Esophagus (tissue), 2 donors: ENCODE measurements around the gene TXNRD1. TPM values are rescaled to one million over a fixed set of nuclear protein-coding genes. Genes with fewer than 3 reads are reported as not detected.

ENCODE experiments used
- H3K27ac ChIP-seq, 2 donors: one replicate each; pipeline ENCODE4 v1.5.1; 2013; ENCODE audit warnings: low read depth in 2 of 2, mild to moderate bottlenecking in 2 of 2, inconsistent platforms in 1 of 2, low read length in 1 of 2, moderate library complexity in 1 of 2
- H3K27me3 ChIP-seq, 2 donors: one replicate each; pipeline ENCODE4 v1.6.1; 2013; ENCODE audit warnings: low read length in 2 of 2, control low read depth in 1 of 2, mild to moderate bottlenecking in 1 of 2; ENCODE audit not compliant: insufficient read depth in 2 of 2, control insufficient read depth in 1 of 2
- H3K36me3 ChIP-seq, 2 donors: one replicate each; pipeline ENCODE4 v1.6.1; 2013; ENCODE audit warnings: low read length in 1 of 2; ENCODE audit not compliant: control insufficient read depth in 2 of 2, insufficient read depth in 2 of 2
- H3K4me1 ChIP-seq, 2 donors: one replicate each; pipeline ENCODE4 v1.6.1; 2013; ENCODE audit warnings: low read length in 1 of 2; ENCODE audit not compliant: control insufficient read depth in 2 of 2, insufficient read depth in 2 of 2
- H3K4me3 ChIP-seq, 2 donors: one replicate each; pipeline ENCODE4 v1.5.1; 2013; ENCODE audit warnings: low read length in 2 of 2, mild to moderate bottlenecking in 2 of 2, low read depth in 1 of 2, moderate library complexity in 1 of 2
- H3K9me3 ChIP-seq, 2 donors: one replicate each; pipeline ENCODE4 v1.6.1; 2013; ENCODE audit warnings: mild to moderate bottlenecking in 2 of 2, low read depth in 1 of 2, low read length in 1 of 2, moderate library complexity in 1 of 2; ENCODE audit not compliant: control insufficient read depth in 2 of 2, insufficient read depth in 1 of 2
- WGBS, 2 donors: extraction: QIAGEN DNeasy Blood & Tissue Kit; methylation state at CpG; one replicate each; pipeline ENCODE4 v1.1.7; 2013; 5-methylcytosine and 5-hydroxymethylcytosine counted together
- polyA plus RNA-seq, 2 donors: library from polyadenylated mRNA; stranded (reverse); fragments of 200-250 nt; gene quantifications; one replicate each; pipeline ENCODE4 v1.2.3, GENCODE V29; 2013
- donor health status: healthy with polysubstance abuse.
- donor health status: Bipolar disorder and iron deficiency.

TXNRD1 gene
- polyA plus RNA-seq, 2 donors = 8.8 to 20.0 TPM

- H3K36me3 ChIP-seq = peaks cover 3% of the 10 kb centered on the region in 2 donors
- no peak overlapping the region for H3K4me3 ChIP-seq
- H3K9me3 ChIP-seq = no peaks in the 10 kb centered on the region
- H3K4me1 ChIP-seq = peaks cover 0 to 3% of the 10 kb centered on the region in 2 donors
- no peak overlapping the region for H3K27ac ChIP-seq
- H3K27me3 ChIP-seq = no peaks in the 10 kb centered on the region
- WGBS, 2 donors = 53 to 65% methylated on average over 9 of the region's 9 CpGs
These were observed 79.5 kb downstream of the TXNRD1 start for GRCh38 chr12:104294927-104295668.

GRCh38 chr12:104295954-104296353, 80.4 kb downstream of the TXNRD1 start:
- Histone ChIP-seq H3K27ac (no peak overlapping the region), H3K9me3 (no peaks in the 10 kb centered on the region), H3K36me3 (peaks cover 3% of the 10 kb centered on the region in 2 donors), H3K4me3 (no peak overlapping the region), H3K27me3 (no peaks in the 10 kb centered on the region), H3K4me1 (peaks cover 0 to 3% of the 10 kb centered on the region in 2 donors)
- WGBS, 2 donors = 81 to 90% methylated on average over 1 of the region's 1 CpG

GRCh38 chr12:104296718-104297117, 81.1 kb downstream of the TXNRD1 start:
- H3K9me3 ChIP-seq = no peaks in the 10 kb centered on the region
- H3K27ac ChIP-seq = no peak overlapping the region
- H3K4me1 ChIP-seq = peaks cover 0 to 3% of the 10 kb centered on the region in 2 donors
- no peaks in the 10 kb centered on the region for H3K27me3 ChIP-seq
- 67 to 75% methylated on average over 4 of the region's 4 CpGs for WGBS, 2 donors
- H3K4me3 ChIP-seq = no peak overlapping the region
- peaks cover 3% of the 10 kb centered on the region in 2 donors for H3K36me3 ChIP-seq

GRCh38 chr12:104297477-104298113, 82.0 kb downstream of the TXNRD1 start:
- WGBS, 2 donors = 86 to 87% methylated on average over 10 of the region's 10 CpGs
- Histone ChIP-seq H3K36me3 (peaks cover 3% of the 10 kb centered on the region in 2 donors), H3K4me1 (peaks cover 0 to 3% of the 10 kb centered on the region in 2 donors), H3K27ac (no peak overlapping the region), H3K27me3 (no peaks in the 10 kb centered on the region), H3K4me3 (no peak overlapping the region), H3K9me3 (no peaks in the 10 kb centered on the region)

GRCh38 chr12:104299842-104300481, 84.4 kb downstream of the TXNRD1 start:
- Histone ChIP-seq H3K36me3 (no peaks in the 10 kb centered on the region), H3K4me1 (peaks cover 2 to 3% of the 10 kb centered on the region in 2 donors), H3K4me3 (no peak overlapping the region), H3K27ac (no peak overlapping the region), H3K27me3 (no peaks in the 10 kb centered on the region), H3K9me3 (no peaks in the 10 kb centered on the region)
- WGBS, 2 donors = 74 to 81% methylated on average over 6 of the region's 6 CpGs

GRCh38 chr12:104303538-104304151, 88.1 kb downstream of the TXNRD1 start, which contains the start of gene EID3:
EID3 (plus strand) TSS chr12:104303739; CDS start chr12:104303935, 196 bp downstream.
- peak within 1 kb of the TSS; percentile 51 to 59 for H3K4me3 ChIP-seq
- H3K36me3 ChIP-seq = no peaks in the 10 kb centered on the region
- peak within 1 kb of the TSS; percentile 57 to 86 for H3K27ac ChIP-seq
- H3K27me3 ChIP-seq = no peaks in the 10 kb centered on the region
- H3K4me1 ChIP-seq = peaks cover 0 to 2% of the 10 kb centered on the region in 2 donors
- 9 to 12% methylated on average over 63 of the region's 63 CpGs for WGBS, 2 donors
- no peaks in the 10 kb centered on the region for H3K9me3 ChIP-seq

GRCh38 chr12:104304261-104305009, 88.9 kb downstream of the TXNRD1 start:
- Histone ChIP-seq H3K4me3 (peak overlapping the region; percentile 51 to 59), H3K27ac (peak overlapping the region; percentile 57 to 86), H3K9me3 (no peaks in the 10 kb centered on the region), H3K4me1 (peaks cover 0 to 2% of the 10 kb centered on the region in 2 donors), H3K27me3 (no peaks in the 10 kb centered on the region), H3K36me3 (no peaks in the 10 kb centered on the region)
- 80 to 85% methylated on average over 10 of the region's 10 CpGs for WGBS, 2 donors

GRCh38 chr12:104305349-104305748, 89.8 kb downstream of the TXNRD1 start:
- Histone ChIP-seq H3K27ac (no peak overlapping the region), H3K4me1 (peaks cover 0 to 2% of the 10 kb centered on the region in 2 donors), H3K9me3 (no peaks in the 10 kb centered on the region), H3K27me3 (no peaks in the 10 kb centered on the region), H3K36me3 (peaks cover 0 to 3% of the 10 kb centered on the region in 2 donors), H3K4me3 (no peak overlapping the region)
- WGBS, 2 donors = 85 to 91% methylated on average over 2 of the region's 2 CpGs

- no peak overlapping the region for H3K27ac ChIP-seq
- no peaks in the 10 kb centered on the region for H3K9me3 ChIP-seq
- H3K4me1 ChIP-seq = peaks cover 0 to 2% of the 10 kb centered on the region in 2 donors
- no peak overlapping the region for H3K4me3 ChIP-seq
- 73 to 87% methylated on average over 2 of the region's 2 CpGs for WGBS, 2 donors
- no peaks in the 10 kb centered on the region for H3K27me3 ChIP-seq
- peaks cover 0 to 3% of the 10 kb centered on the region in 2 donors for H3K36me3 ChIP-seq
These were observed 90.8 kb downstream of the TXNRD1 start for GRCh38 chr12:104306376-104306775.
